GM23338 (cell line): ENCODE measurements around the gene DUSP8. TPM values are rescaled to one million over a fixed set of nuclear protein-coding genes. Genes with fewer than 3 reads are reported as not detected.

Experiments
- ATAC-seq: fragments of 200-7000 bp; cut with Tn5 transposase; 3 replicates; pipeline ENCODE4 v1.9.1; 2020
- DNase-seq: peaks from one replicate; pipeline ENCODE4 v3.0.0-alpha.2; 2015; ENCODE audit warnings: low spot score
- H2AFZ ChIP-seq: fragments of 200-600 bp; sonication (generic); 2 replicates; pipeline ENCODE4 v1.8.0; 2016; ENCODE audit warnings: antibody characterized with exemption, mild to moderate bottlenecking, moderate library complexity
- H3F3A ChIP-seq: fragments of 200-600 bp; sonication (generic); replicated peaks from 2 replicates; pipeline ENCODE4 v1.8.0; 2017; ENCODE audit warnings: antibody characterized with exemption, mixed run types, low read depth
- H3K27ac ChIP-seq: fragments of 200-600 bp; sonication (generic); 2 replicates; pipeline ENCODE4 v1.6.1; 2016; ENCODE audit warnings: low read depth
- H3K27me3 ChIP-seq: fragments of 200-600 bp; sonication (generic); 2 replicates; pipeline ENCODE4 v1.8.0; 2016; ENCODE audit warnings: mild to moderate bottlenecking, mixed run types, moderate library complexity; ENCODE audit not compliant: insufficient read depth
- H3K36me3 ChIP-seq: fragments of 200-600 bp; sonication (generic); 2 replicates; pipeline ENCODE4 v1.8.0; 2016; ENCODE audit warnings: mild to moderate bottlenecking; ENCODE audit not compliant: insufficient read depth
- H3K4me1 ChIP-seq: fragments of 200-600 bp; sonication (generic); 2 replicates; pipeline ENCODE4 v1.8.0; 2016; ENCODE audit warnings: mild to moderate bottlenecking, moderate library complexity; ENCODE audit not compliant: insufficient read depth
- H3K4me2 ChIP-seq: fragments of 200-600 bp; sonication (generic); 2 replicates; pipeline ENCODE4 v1.7.1; 2017; ENCODE audit warnings: mixed run types
- H3K4me3 ChIP-seq: fragments of 200-600 bp; sonication (generic); 2 replicates; pipeline ENCODE4 v1.6.1; 2016; ENCODE audit warnings: mixed run types
- H3K79me2 ChIP-seq: fragments of 200-600 bp; sonication (generic); replicated peaks from 2 replicates; pipeline ENCODE4 v1.8.0; 2017; ENCODE audit warnings: mild to moderate bottlenecking; ENCODE audit not compliant: insufficient read depth
- H3K9me2 ChIP-seq: fragments of 200-600 bp; sonication (generic); 2 replicates; pipeline ENCODE4 v1.8.0; 2017; ENCODE audit not compliant: insufficient read depth
- H4K20me1 ChIP-seq: fragments of 200-600 bp; sonication (generic); replicated peaks from 2 replicates; pipeline ENCODE4 v1.8.0; 2017; ENCODE audit warnings: mild to moderate bottlenecking; ENCODE audit not compliant: insufficient read depth
- H3K27ac Mint-ChIP-seq: 2 replicates; pipeline ENCODE4 v1.8.0; 2020; ENCODE audit warnings: inconsistent platforms, mild to moderate bottlenecking, moderate library complexity, mixed read lengths
- H3K27me3 Mint-ChIP-seq: 3 replicates; pipeline ENCODE4 v1.8.0; 2022; ENCODE audit warnings: low read depth, mild to moderate bottlenecking, moderate library complexity, mixed read lengths, inconsistent platforms; ENCODE audit not compliant: insufficient read depth, poor library complexity
- H3K36me3 Mint-ChIP-seq: 3 replicates; pipeline ENCODE4 v1.8.0; 2021; ENCODE audit warnings: low read depth, mild to moderate bottlenecking, inconsistent platforms, moderate library complexity, mixed read lengths
- H3K4me1 Mint-ChIP-seq: 3 replicates; pipeline ENCODE4 v1.8.0; 2020; ENCODE audit warnings: mild to moderate bottlenecking, inconsistent platforms, mixed read lengths
- H3K4me3 Mint-ChIP-seq: 3 replicates; pipeline ENCODE4 v1.8.0; 2021; ENCODE audit warnings: moderate library complexity, mild to moderate bottlenecking, inconsistent platforms, mixed read lengths
- H3K9me3 Mint-ChIP-seq: 3 replicates; pipeline ENCODE4 v1.8.0; 2020; ENCODE audit warnings: moderate library complexity, mild to moderate bottlenecking, inconsistent platforms, mixed read lengths
- EZH2phosphoT487 ChIP-seq: fragments of 200-600 bp; sonication (generic); IDR thresholded peaks from one replicate; pipeline ENCODE4 v1.8.1; 2018; ENCODE audit warnings: antibody characterized with exemption; ENCODE audit not compliant: unreplicated experiment
- polyA plus RNA-seq: library from polyadenylated mRNA; unstranded; fragments of >200 nt; fragmentation: Nextera tagmentation; extraction: Ambion mirVana; gene quantifications from 2 replicates; pipeline ENCODE4 v1.2.1, GENCODE V29; 2016
- total RNA-seq: library from RNA; depleted of rRNA; stranded (reverse); fragments of >200 nt; shearing (Covaris generic); gene quantifications from 2 replicates; pipeline ENCODE4 v1.2.3, GENCODE V29; 2014
- TF ChIP-seq, protein P1 (sequence below), 2 experiments: fragments of 200-600 bp in 1 of 2; sonication (generic) in 1 of 2; conservative IDR thresholded peaks; 2 replicates each; pipeline versions ENCODE4 v1.5.1 to v1.6.1; 2016 to 2017; ENCODE audit warnings: antibody characterized with exemption in 2 of 2, low read depth in 2 of 2, mild to moderate bottlenecking in 2 of 2, moderate library complexity in 1 of 2
- TF ChIP-seq, protein P2 (sequence below): fragments of 250-450 bp; sonication (Bioruptor Pico); IDR thresholded peaks from 2 replicates; pipeline ENCODE4 v1.5.0; 2020; ENCODE audit warnings: mild to moderate bottlenecking, moderate library complexity

Gene DUSP8
- total and polyA plus RNA-seq, 2 experiments from 2014 or later = 1.1 TPM

DNA sequence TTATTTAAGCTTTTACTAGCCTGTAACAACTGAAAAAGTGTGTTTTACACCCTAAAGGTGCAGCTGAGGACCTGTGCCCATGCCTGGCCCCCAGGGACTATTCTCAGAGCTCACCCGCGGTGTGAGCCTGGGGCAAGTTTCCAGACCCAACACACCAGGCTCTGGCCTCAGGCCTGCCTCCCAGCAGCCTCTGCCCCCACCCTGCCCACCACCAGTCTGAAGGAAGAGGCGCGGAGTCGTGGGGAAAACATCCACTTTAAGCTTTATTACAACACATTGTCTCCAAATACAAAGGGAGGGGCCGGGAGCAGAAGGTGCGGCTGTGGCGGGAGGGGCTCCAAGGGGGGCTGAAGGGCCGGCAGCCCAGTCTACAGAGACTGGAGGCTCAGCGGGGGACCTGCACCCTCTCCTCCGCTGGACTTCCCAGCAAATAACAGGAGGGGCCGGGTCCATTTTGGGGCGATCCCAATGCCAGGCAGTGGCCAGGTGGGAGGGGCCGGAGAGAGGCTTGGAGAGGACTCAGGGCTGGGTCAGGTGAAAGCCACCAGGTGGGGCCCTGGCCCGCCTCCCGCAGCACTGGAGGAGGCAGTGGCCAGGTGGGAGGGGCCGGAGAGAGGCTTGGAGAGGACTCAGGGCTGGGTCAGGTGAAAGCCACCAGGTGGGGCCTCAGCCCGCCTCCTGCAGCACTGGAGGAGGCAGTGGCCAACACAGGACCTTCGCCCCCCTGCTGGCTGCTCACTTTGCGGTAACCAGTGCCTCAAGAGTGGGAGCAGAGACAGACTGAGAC, 18.1 kb downstream of the DUSP8 start:
- Histone ChIP-seq H2AFZ (no peak overlapping the region), H3K27ac (no peak overlapping the region), H3K4me3 (peak overlapping the region; percentile 20; the same call in 1 of the 2 replicates), H3F3A (no peaks in the 10 kb centered on the region), H3K9me2 (no peaks in the 10 kb centered on the region), H3K36me3 (no peaks in the 10 kb centered on the region), H4K20me1 (no peaks in the 10 kb centered on the region), H3K79me2 (no peaks in the 10 kb centered on the region), H3K4me1 (peaks cover 29% of the 10 kb centered on the region), H3K27me3 (peaks cover 58% of the 10 kb centered on the region), H3K4me2 (peak overlapping the region; percentile 65; the same call in 1 of the 2 replicates)
- no peaks in the 10 kb centered on the region for H3K36me3 Mint-ChIP-seq
- peak; percentile 80 for ATAC-seq
- H3K27me3 Mint-ChIP-seq = peaks cover 56% of the 10 kb centered on the region
- H3K27ac Mint-ChIP-seq = no peak overlapping the region
- DNase-seq = peak; percentile 82
- H3K4me3 Mint-ChIP-seq = no peak overlapping the region; the same call in 2 of the 3 replicates
- TF ChIP-seq, protein P1, sequence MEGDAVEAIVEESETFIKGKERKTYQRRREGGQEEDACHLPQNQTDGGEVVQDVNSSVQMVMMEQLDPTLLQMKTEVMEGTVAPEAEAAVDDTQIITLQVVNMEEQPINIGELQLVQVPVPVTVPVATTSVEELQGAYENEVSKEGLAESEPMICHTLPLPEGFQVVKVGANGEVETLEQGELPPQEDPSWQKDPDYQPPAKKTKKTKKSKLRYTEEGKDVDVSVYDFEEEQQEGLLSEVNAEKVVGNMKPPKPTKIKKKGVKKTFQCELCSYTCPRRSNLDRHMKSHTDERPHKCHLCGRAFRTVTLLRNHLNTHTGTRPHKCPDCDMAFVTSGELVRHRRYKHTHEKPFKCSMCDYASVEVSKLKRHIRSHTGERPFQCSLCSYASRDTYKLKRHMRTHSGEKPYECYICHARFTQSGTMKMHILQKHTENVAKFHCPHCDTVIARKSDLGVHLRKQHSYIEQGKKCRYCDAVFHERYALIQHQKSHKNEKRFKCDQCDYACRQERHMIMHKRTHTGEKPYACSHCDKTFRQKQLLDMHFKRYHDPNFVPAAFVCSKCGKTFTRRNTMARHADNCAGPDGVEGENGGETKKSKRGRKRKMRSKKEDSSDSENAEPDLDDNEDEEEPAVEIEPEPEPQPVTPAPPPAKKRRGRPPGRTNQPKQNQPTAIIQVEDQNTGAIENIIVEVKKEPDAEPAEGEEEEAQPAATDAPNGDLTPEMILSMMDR (conservative IDR thresholded peaks at IDR 0.05; ENCODE audit: low read depth in 2 of 2) = peak; percentile 13 to 63; a peak in 2 of 4 replicates
- no peak for TF ChIP-seq EZH2phosphoT487
- H3K9me3 Mint-ChIP-seq = no peaks in the 10 kb centered on the region
- H3K4me1 Mint-ChIP-seq = peaks cover 25% of the 10 kb centered on the region

DNA sequence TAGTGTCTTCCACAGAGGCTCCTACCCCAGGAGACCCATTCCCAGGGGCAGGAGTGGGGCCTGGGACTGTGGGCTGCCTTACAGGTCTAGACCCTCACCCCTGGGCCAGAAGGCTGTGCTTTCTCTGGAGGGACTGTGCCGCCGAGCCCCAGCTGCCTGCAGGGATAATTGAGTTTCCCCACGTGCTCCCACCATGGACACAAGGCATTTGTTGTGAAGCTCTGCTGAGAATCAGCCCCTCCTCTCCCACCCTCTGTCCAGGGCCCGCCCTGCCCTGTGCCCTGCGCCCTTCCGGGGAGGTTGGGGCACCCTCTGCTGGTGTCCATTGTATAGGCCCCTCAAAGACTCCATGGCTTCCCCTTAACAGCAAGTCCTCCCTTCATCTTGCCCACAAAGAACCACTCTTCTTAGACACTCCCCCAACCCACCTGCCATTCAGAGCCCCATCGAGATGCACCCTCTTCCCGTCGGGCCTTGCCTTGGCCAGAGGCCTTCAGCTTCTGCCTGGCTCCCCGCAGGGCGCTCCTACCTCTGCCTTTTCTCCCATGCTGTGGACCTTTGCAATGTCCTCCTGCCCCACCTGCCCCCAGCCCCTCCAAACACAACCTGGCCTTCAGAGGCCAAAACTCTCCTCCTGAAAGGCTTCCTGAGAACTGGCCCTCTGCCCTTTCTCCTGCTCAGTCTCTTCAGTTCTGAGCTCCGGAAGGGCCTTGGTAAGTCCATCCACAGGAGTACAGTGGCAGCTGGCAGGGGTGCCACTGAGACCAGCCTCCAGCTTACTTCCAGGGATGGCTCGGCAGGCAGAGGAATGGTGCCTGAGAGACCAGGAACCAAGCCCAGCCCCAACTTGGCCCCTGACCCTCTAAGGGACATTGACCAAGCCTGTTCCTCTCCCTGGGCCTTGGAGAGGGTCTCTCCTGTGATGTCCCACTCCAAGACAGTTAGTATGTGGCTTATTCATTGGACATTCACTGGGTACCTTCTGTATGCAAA, 22.4 kb downstream of the DUSP8 start:
- no peaks in the 10 kb centered on the region for H3K36me3 Mint-ChIP-seq
- DNase-seq (no peak), ATAC-seq (no peak)
- H3K79me2 ChIP-seq = no peaks in the 10 kb centered on the region
- H3K36me3 ChIP-seq = no peaks in the 10 kb centered on the region
- H3K4me1 ChIP-seq = peaks cover 17% of the 10 kb centered on the region; the same call in 1 of the 2 replicates
- H3K27me3 ChIP-seq = peaks cover 62% of the 10 kb centered on the region
- H3K4me3 Mint-ChIP-seq = 0 out of 3 replicates have a peak overlapping the region, but pooled peaks have one; percentile 71
- peaks cover 12% of the 10 kb centered on the region; the same call in 2 of the 3 replicates for H3K4me1 Mint-ChIP-seq
- no peaks in the 10 kb centered on the region for H3K9me3 Mint-ChIP-seq
- no peak overlapping the region for H3K27ac Mint-ChIP-seq
- H3K27me3 Mint-ChIP-seq = peaks cover 52% of the 10 kb centered on the region
- no peaks in the 10 kb centered on the region for H4K20me1 ChIP-seq
- TF ChIP-seq EZH2phosphoT487 = no peak
- TF ChIP-seq, protein P2, sequence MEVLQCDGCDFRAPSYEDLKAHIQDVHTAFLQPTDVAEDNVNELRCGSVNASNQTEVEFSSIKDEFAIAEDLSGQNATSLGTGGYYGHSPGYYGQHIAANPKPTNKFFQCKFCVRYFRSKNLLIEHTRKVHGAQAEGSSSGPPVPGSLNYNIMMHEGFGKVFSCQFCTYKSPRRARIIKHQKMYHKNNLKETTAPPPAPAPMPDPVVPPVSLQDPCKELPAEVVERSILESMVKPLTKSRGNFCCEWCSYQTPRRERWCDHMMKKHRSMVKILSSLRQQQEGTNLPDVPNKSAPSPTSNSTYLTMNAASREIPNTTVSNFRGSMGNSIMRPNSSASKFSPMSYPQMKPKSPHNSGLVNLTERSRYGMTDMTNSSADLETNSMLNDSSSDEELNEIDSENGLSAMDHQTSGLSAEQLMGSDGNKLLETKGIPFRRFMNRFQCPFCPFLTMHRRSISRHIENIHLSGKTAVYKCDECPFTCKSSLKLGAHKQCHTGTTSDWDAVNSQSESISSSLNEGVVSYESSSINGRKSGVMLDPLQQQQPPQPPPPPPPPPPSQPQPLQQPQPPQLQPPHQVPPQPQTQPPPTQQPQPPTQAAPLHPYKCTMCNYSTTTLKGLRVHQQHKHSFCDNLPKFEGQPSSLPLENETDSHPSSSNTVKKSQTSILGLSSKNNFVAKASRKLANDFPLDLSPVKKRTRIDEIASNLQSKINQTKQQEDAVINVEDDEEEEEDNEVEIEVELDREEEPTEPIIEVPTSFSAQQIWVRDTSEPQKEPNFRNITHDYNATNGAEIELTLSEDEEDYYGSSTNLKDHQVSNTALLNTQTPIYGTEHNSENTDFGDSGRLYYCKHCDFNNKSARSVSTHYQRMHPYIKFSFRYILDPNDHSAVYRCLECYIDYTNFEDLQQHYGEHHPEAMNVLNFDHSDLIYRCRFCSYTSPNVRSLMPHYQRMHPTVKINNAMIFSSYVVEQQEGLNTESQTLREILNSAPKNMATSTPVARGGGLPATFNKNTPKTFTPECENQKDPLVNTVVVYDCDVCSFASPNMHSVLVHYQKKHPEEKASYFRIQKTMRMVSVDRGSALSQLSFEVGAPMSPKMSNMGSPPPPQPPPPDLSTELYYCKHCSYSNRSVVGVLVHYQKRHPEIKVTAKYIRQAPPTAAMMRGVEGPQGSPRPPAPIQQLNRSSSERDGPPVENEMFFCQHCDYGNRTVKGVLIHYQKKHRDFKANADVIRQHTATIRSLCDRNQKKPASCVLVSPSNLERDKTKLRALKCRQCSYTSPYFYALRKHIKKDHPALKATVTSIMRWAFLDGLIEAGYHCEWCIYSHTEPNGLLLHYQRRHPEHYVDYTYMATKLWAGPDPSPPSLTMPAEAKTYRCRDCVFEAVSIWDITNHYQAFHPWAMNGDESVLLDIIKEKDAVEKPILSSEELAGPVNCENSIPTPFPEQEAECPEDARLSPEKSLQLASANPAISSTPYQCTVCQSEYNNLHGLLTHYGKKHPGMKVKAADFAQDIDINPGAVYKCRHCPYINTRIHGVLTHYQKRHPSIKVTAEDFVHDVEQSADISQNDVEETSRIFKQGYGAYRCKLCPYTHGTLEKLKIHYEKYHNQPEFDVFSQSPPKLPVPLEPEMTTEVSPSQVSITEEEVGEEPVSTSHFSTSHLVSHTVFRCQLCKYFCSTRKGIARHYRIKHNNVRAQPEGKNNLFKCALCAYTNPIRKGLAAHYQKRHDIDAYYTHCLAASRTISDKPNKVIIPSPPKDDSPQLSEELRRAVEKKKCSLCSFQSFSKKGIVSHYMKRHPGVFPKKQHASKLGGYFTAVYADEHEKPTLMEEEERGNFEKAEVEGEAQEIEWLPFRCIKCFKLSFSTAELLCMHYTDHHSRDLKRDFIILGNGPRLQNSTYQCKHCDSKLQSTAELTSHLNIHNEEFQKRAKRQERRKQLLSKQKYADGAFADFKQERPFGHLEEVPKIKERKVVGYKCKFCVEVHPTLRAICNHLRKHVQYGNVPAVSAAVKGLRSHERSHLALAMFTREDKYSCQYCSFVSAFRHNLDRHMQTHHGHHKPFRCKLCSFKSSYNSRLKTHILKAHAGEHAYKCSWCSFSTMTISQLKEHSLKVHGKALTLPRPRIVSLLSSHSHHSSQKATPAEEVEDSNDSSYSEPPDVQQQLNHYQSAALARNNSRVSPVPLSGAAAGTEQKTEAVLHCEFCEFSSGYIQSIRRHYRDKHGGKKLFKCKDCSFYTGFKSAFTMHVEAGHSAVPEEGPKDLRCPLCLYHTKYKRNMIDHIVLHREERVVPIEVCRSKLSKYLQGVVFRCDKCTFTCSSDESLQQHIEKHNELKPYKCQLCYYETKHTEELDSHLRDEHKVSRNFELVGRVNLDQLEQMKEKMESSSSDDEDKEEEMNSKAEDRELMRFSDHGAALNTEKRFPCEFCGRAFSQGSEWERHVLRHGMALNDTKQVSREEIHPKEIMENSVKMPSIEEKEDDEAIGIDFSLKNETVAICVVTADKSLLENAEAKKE (CRISPR knock-in tag) = no peak
- TF ChIP-seq, protein P1 (conservative IDR thresholded peaks at IDR 0.05; ENCODE audit: low read depth in 2 of 2) = peak; percentile 21 to 48; a peak in 3 of 4 replicates
- H3K27ac ChIP-seq = no peak overlapping the region
- H3K4me2 ChIP-seq = peak overlapping the region; percentile 88; the same call in 1 of the 2 replicates
- H3K4me3 ChIP-seq = no peak overlapping the region
- no peaks in the 10 kb centered on the region for H3K9me2 ChIP-seq
- no peaks in the 10 kb centered on the region for H3F3A ChIP-seq
- H2AFZ ChIP-seq = no peak overlapping the region
